Left lobe of liver (tissue), 2 donors: ENCODE data around the gene EEF1AKMT2. TPM values are rescaled to one million over a fixed set of nuclear protein-coding genes. Genes with fewer than 3 reads are reported as not detected.
A peak's percentile ranks its signal among the peaks of the same experiment; 100 is the strongest.
"Not testable (repeated sequence)": the region's sequence is repeated elsewhere in the genome, so short reads cannot be mapped to it uniquely, and the experiment has no call there.

Experiments used
- ATAC-seq: fragments of 200-7000 bp; cut with Tn5 transposase; one replicate; pipeline ENCODE4 v1.9.1; 2020; ENCODE audit warnings: mild to moderate bottlenecking, moderate library complexity
- DNase-seq: peaks from one replicate; pipeline ENCODE4 v3.0.0-alpha.2; 2020; ENCODE audit warnings: low spot score
- total RNA-seq: library from RNA; stranded (reverse); gene quantifications from one replicate; pipeline ENCODE4 v1.2.1, GENCODE V29; 2021
- donor health status: DM: no; HTN: no; CAD: no; lungs with moderate emphysema.
- donor health status: DM: no; HTN: yes; CAD: no.

The EEF1AKMT2 gene
- total RNA-seq: 6.8 TPM

GRCh38 chr10:124791547-124792348, at the start of gene EEF1AKMT2:
EEF1AKMT2 (minus strand) TSS chr10:124791887; CDS start chr10:124791833, 54 bp downstream.
- DNase-seq: peak; percentile 88
- peak; percentile 98 for ATAC-seq

- no peak for ATAC-seq
These were observed 46.0 kb upstream of the EEF1AKMT2 start for GRCh38 chr10:124837687-124838086.

GRCh38 chr10:124831116-124831515, 39.4 kb upstream of the EEF1AKMT2 start:
- no peak for ATAC-seq

More at GRCh38 chr10:124837687-124838086, 46.0 kb upstream of the EEF1AKMT2 start:
- no peak for DNase-seq

GRCh38 chr10:124830445-124830844, 38.8 kb upstream of the EEF1AKMT2 start:
- DNase-seq (no peak), ATAC-seq (no peak)

More at GRCh38 chr10:124831116-124831515, 39.4 kb upstream of the EEF1AKMT2 start:
- no peak for DNase-seq

GRCh38 chr10:124829447-124830115, 37.9 kb upstream of the EEF1AKMT2 start:
- ATAC-seq (no peak), DNase-seq (no peak)

- ATAC-seq: peak; percentile 26
- DNase-seq: no peak
These were observed 35.8 kb upstream of the EEF1AKMT2 start for GRCh38 chr10:124827474-124827873.

GRCh38 chr10:124826262-124826661, 34.6 kb upstream of the EEF1AKMT2 start:
- ATAC-seq (no peak), DNase-seq (no peak)

GRCh38 chr10:124825702-124826101, 34.0 kb upstream of the EEF1AKMT2 start:
- ATAC-seq: no peak
- no peak for DNase-seq

GRCh38 chr10:124824932-124825331, 33.2 kb upstream of the EEF1AKMT2 start:
- DNase-seq, ATAC-seq: not testable (repeated sequence)

GRCh38 chr10:124824507-124824906, 32.8 kb upstream of the EEF1AKMT2 start:
- ATAC-seq (no peak), DNase-seq (no peak)

- ATAC-seq (no peak), DNase-seq (no peak)
These were observed 29.8 kb upstream of the EEF1AKMT2 start for GRCh38 chr10:124821520-124821919.

- DNase-seq (no peak), ATAC-seq (no peak)
These were observed 28.4 kb upstream of the EEF1AKMT2 start for GRCh38 chr10:124820121-124820520.

GRCh38 chr10:124802313-124802675, 10.6 kb upstream of the EEF1AKMT2 start:
- ATAC-seq (peak; percentile 28), DNase-seq (no peak)

GRCh38 chr10:124799211-124799610, 7.5 kb upstream of the EEF1AKMT2 start:
- DNase-seq (no peak), ATAC-seq (no peak)

GRCh38 chr10:124798781-124799180, 7.1 kb upstream of the EEF1AKMT2 start:
- ATAC-seq (no peak), DNase-seq (no peak)

- no peak for DNase-seq
- ATAC-seq: no peak
These were observed 6.7 kb upstream of the EEF1AKMT2 start for GRCh38 chr10:124798364-124798763.

GRCh38 chr10:124792998-124793352, 1.3 kb upstream of the EEF1AKMT2 start:
- DNase-seq: no peak
- no peak for ATAC-seq

- ATAC-seq, DNase-seq: not testable (repeated sequence)
These were observed 8.8 kb downstream of the EEF1AKMT2 start for GRCh38 chr10:124782900-124783299.

GRCh38 chr10:124768791-124769190, 22.9 kb downstream of the EEF1AKMT2 start:
- DNase-seq (no peak), ATAC-seq (no peak)

GRCh38 chr10:124765256-124765655, 26.4 kb downstream of the EEF1AKMT2 start:
- no peak for DNase-seq
- ATAC-seq: no peak

- no peak for ATAC-seq
These were observed 28.4 kb downstream of the EEF1AKMT2 start for GRCh38 chr10:124763267-124763666.

GRCh38 chr10:124762281-124762680, 29.4 kb downstream of the EEF1AKMT2 start:
- no peak for ATAC-seq
- DNase-seq: no peak

More at GRCh38 chr10:124763267-124763666, 28.4 kb downstream of the EEF1AKMT2 start:
- DNase-seq: no peak
